ENCODE results near the gene TNF. TPM values are rescaled to one million over a fixed set of nuclear protein-coding genes. Genes with fewer than 3 reads are reported as not detected.
"Not testable (repeated sequence)": the region's sequence is repeated elsewhere in the genome, so short reads cannot be mapped to it uniquely, and the experiment has no call there.

The TNF gene
- total RNA-seq, 1 experiment from 2014 or later = not detected

GRCh38 chr6:31588871-31589650 is 13.7 kb downstream of the TNF start:
- no peak for DNase-seq (ENCODE audit: low spot score)

- DNase-seq (ENCODE audit: low spot score) = not testable (repeated sequence)
Observed at GRCh38 chr6:31590691-31591090, 15.3 kb downstream of the TNF start.

- DNase-seq (ENCODE audit: low spot score) = no peak
Observed at GRCh38 chr6:31592396-31592771, 17.0 kb downstream of the TNF start.

GRCh38 chr6:31597006-31597405 is 21.6 kb downstream of the TNF start:
- no peak for DNase-seq (ENCODE audit: low spot score)

GRCh38 chr6:31607317-31607716 is 32.0 kb downstream of the TNF start:
- DNase-seq (ENCODE audit: low spot score) = no peak

- DNase-seq (ENCODE audit: low spot score) = no peak
Observed at GRCh38 chr6:31609519-31610406, 34.4 kb downstream of the TNF start.

- DNase-seq (ENCODE audit: low spot score) = no peak
Observed at GRCh38 chr6:31610968-31611367, 35.6 kb downstream of the TNF start.

- no peak for DNase-seq (ENCODE audit: low spot score)
Observed at GRCh38 chr6:31614075-31614619, 38.8 kb downstream of the TNF start.

- DNase-seq (ENCODE audit: low spot score) = no peak
Observed at GRCh38 chr6:31614684-31615578, 39.6 kb downstream of the TNF start, which contains the start of gene AIF1. TSS of gene AIF1 (plus strand) at chr6:31615234. CDS start at chr6:31615330, 96 bp downstream.

GRCh38 chr6:31615748-31616147 is 40.4 kb downstream of the TNF start:
- no peak for DNase-seq (ENCODE audit: low spot score)

- no peak for DNase-seq (ENCODE audit: low spot score)
Observed at GRCh38 chr6:31617010-31617409, 41.6 kb downstream of the TNF start.

- DNase-seq (ENCODE audit: low spot score) = peak; percentile 99
Observed at GRCh38 chr6:31619805-31620585, 44.6 kb downstream of the TNF start.

GRCh38 chr6:31620586-31621319 is 45.4 kb downstream of the TNF start, which contains the start of gene PRRC2A:
TSS of gene PRRC2A (plus strand) at chr6:31620715. CDS start at chr6:31622790, 2,075 bp downstream.
- peak; percentile 66 for DNase-seq (ENCODE audit: low spot score)

- no peak for DNase-seq (ENCODE audit: low spot score)
Observed at GRCh38 chr6:31621320-31621939, 46.1 kb downstream of the TNF start.

GRCh38 chr6:31621991-31622390 is 46.6 kb downstream of the TNF start:
- DNase-seq (ENCODE audit: low spot score) = no peak

GRCh38 chr6:31622684-31623091 is 47.3 kb downstream of the TNF start:
- DNase-seq (ENCODE audit: low spot score) = no peak

- DNase-seq (ENCODE audit: low spot score) = no peak
Observed at GRCh38 chr6:31624070-31624469, 48.7 kb downstream of the TNF start.

- DNase-seq (ENCODE audit: low spot score) = no peak
Observed at GRCh38 chr6:31626952-31627351, 51.6 kb downstream of the TNF start.

GRCh38 chr6:31627690-31628287 is 52.4 kb downstream of the TNF start:
- DNase-seq (ENCODE audit: low spot score) = no peak

Data from H4 (cell line).